Kidney epithelial cell (primary cell): ENCODE measurements around the gene SLC25A21. TPM values are rescaled to one million over a fixed set of nuclear protein-coding genes. Genes with fewer than 3 reads are reported as not detected.
"Not testable (repeated sequence)": the region's sequence is repeated elsewhere in the genome, so short reads cannot be mapped to it uniquely, and the experiment has no call there.

ENCODE experiments used
- DNase-seq: peaks from one replicate; pipeline ENCODE4 v3.0.0-alpha.2; 2010; ENCODE audit warnings: low read depth
- H3K27me3 ChIP-seq: 2 replicates; pipeline ENCODE4 v1.6.0; 2011; ENCODE audit warnings: low read length; ENCODE audit not compliant: control insufficient read depth, insufficient read depth
- H3K36me3 ChIP-seq: 2 replicates; pipeline ENCODE4 v1.5.1; 2011; ENCODE audit warnings: low read length; ENCODE audit not compliant: control insufficient read depth, insufficient read depth
- H3K4me3 ChIP-seq: 2 replicates; pipeline ENCODE4 v1.5.1; 2011; ENCODE audit warnings: low read depth, mild to moderate bottlenecking, control low read depth, low read length
- total RNA-seq: library from RNA; depleted of rRNA; stranded (reverse); fragments of >200 nt; gene quantifications from 2 replicates; pipeline ENCODE4 v1.2.3, GENCODE V29; 2015
- TF ChIP-seq, protein P1 (sequence below): IDR thresholded peaks from 2 replicates; pipeline ENCODE4 v1.5.1; 2011; ENCODE audit warnings: mild to moderate bottlenecking, moderate library complexity, low read length, control low read depth, inconsistent platforms; ENCODE audit not compliant: insufficient read depth, poor library complexity, severe bottlenecking

The SLC25A21 gene
- total RNA-seq, 1 donor from 2014 or later: 2.1 TPM

DNA sequence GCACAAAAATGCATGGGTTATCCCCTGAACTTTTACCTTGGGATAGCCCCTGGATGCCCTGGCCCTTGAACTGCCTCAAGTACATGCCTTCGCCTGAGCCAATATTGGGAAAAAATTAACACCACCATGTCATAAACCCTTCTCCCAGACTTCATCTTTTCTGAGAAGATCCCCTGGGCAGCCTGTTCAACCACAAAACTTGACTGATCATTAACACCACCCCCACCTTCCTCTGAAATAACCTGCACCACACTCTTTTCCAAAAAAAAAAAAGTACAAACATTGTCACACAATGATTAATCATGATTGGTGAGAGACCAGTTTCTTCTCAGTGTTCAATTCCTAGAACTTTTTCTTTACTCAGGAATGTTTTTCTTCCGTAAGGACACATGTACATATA, 292.8 kb downstream of the SLC25A21 start:
- no peak for DNase-seq
- H3K27me3 ChIP-seq: no peaks in the 10 kb centered on the region
- no peak overlapping the region for H3K4me3 ChIP-seq
- TF ChIP-seq, protein P1, sequence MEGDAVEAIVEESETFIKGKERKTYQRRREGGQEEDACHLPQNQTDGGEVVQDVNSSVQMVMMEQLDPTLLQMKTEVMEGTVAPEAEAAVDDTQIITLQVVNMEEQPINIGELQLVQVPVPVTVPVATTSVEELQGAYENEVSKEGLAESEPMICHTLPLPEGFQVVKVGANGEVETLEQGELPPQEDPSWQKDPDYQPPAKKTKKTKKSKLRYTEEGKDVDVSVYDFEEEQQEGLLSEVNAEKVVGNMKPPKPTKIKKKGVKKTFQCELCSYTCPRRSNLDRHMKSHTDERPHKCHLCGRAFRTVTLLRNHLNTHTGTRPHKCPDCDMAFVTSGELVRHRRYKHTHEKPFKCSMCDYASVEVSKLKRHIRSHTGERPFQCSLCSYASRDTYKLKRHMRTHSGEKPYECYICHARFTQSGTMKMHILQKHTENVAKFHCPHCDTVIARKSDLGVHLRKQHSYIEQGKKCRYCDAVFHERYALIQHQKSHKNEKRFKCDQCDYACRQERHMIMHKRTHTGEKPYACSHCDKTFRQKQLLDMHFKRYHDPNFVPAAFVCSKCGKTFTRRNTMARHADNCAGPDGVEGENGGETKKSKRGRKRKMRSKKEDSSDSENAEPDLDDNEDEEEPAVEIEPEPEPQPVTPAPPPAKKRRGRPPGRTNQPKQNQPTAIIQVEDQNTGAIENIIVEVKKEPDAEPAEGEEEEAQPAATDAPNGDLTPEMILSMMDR: no peak
- H3K36me3 ChIP-seq: no peaks in the 10 kb centered on the region

DNA sequence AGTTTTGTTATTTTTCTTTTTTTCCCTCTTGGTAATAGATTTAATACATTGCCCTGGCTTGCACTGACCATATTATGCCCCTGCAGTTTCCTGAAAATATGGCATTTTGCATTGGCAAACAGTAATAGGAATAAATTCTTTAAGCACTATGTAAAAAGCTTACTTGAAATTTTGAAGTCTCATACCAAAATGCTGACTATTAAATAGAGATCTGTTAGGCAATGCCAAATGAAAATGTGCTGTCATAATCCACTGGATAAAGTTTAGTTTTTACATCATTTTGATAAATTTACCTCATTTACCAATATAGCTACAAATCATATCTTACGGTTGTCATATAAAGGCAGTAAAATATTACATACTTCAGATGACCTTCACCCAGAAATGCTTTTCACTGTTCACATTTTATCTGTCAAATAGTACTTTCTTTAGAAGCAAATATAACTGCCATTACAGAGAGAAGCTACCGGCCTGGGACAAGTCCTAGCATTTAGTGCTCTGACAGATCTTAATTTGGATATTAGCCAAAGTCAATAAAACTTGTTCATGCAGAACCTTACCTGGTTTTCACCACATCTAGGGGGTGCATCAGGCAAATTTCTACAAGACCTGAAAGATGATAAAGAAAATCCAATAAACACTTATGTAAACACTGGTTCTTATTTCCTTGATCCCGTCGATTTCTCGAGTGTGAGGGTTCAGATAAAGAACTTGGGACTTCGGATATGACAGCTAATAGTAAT, 297.8 kb downstream of the SLC25A21 start:
- DNase-seq: no peak
- no peaks in the 10 kb centered on the region for H3K27me3 ChIP-seq
- TF ChIP-seq, protein P1: no peak
- H3K36me3 ChIP-seq: no peaks in the 10 kb centered on the region
- H3K4me3 ChIP-seq: no peak overlapping the region

DNA sequence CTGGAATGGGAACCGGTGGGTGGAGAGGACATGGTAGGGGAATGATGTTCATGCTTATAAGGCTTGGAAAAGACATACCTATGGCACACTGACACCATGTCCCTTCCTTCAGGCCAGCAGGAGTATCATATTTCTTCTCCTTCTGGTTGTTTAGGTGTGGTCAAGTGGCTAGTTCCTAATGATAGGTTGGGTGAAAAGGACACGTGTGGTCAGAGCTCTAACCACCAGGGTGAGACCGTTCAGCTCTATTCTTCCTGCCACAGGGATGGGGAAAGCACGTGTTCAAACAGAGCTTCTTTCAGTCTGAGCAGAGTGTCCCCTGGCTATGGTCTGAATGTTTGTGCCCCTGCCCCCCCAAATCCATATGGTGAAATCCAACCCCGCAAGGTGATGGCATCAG, 301.6 kb downstream of the SLC25A21 start:
- TF ChIP-seq, protein P1: no peak
- H3K27me3 ChIP-seq: no peaks in the 10 kb centered on the region
- H3K36me3 ChIP-seq: no peaks in the 10 kb centered on the region
- H3K4me3 ChIP-seq: no peak overlapping the region
- no peak for DNase-seq

DNA sequence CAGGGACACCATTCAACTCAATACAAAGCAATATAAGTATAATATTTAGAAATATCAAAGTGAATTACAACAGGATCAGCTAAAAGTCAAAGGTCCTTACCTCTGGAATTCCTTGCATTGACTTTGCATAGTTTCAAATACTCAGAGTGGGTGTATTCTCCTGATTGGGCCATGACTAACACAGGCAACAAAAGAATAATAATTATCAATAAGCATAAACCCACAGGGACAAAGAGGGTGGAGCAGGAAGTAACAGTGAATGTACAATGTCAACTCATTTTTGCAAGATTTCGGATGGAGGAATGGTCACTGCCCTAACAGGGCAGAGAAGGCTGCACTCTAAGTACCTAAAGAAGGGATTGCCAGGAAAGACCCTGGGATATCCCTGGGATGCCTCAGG, 303.3 kb downstream of the SLC25A21 start:
- DNase-seq: no peak
- TF ChIP-seq, protein P1: no peak
- no peak overlapping the region for H3K4me3 ChIP-seq
- no peaks in the 10 kb centered on the region for H3K36me3 ChIP-seq
- no peaks in the 10 kb centered on the region for H3K27me3 ChIP-seq

DNA sequence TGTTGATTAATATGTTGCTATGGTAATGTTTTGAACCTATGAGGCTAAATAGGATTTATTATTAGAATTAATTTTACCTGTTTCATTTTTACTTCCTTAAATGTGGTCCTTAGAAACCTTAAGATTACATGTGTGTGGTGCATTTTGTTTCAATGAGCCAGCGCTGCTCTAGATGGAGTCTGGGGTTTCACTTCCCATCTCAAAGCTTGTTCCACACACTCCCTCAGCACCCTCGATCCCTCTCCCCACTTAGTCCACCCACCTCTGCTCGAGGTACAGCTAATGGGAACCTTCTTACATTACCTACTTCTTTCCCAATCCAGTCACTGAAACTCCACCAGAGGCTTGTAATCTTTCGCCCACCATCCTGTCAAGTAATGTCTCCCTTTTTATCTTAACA, 305.5 kb downstream of the SLC25A21 start:
- Histone ChIP-seq H3K4me3 (no peak overlapping the region), H3K27me3 (no peaks in the 10 kb centered on the region), H3K36me3 (no peaks in the 10 kb centered on the region)
- TF ChIP-seq, protein P1: no peak
- no peak for DNase-seq

DNA sequence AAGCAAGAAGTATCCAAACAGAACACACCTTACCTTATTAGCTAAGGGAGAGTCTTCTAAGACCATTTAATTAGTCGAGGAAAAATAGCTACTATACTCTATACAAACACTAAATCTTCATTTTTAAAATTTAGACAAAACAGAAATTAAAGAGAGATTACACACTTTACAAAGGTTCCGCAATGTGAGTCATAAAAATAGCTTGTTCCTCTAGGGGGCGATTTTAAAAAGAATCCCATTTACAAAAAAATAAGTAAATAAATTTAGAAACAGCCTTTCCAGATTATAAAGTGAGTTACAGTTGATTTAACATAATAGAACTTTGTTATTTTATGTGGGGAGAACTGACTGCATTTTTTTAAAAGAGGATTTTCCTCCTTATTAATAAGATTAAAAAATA, 309.1 kb downstream of the SLC25A21 start:
- TF ChIP-seq, protein P1: no peak
- no peaks in the 10 kb centered on the region for H3K27me3 ChIP-seq
- H3K4me3 ChIP-seq: no peak overlapping the region
- DNase-seq: no peak
- H3K36me3 ChIP-seq: no peaks in the 10 kb centered on the region

DNA sequence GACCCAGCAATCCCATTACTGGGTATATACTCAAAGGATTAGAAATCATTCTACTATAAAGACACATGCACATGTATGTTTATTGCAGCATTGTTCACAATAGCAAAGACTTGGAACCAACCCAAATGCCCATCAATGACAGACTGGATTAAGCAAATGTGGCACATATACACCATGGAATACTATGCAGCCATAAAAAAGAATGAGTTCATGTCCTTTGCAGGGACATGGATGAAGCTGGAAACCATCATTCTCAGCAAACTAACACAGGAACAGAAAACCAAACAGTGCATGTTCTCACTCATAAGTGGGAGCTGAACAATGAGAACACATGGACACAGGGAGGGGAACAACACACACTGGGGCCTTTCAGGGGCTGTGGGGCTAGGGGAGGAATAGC, 310.2 kb downstream of the SLC25A21 start:
- H3K36me3 ChIP-seq, DNase-seq, H3K4me3 ChIP-seq, H3K27me3 ChIP-seq: not testable (repeated sequence)
